ENCODE results near the gene DUSP11. TPM values are rescaled to one million over a fixed set of nuclear protein-coding genes. Genes with fewer than 3 reads are reported as not detected.
A peak's percentile ranks its signal among the peaks of the same experiment; 100 is the strongest.
"Not testable (repeated sequence)": the region's sequence is repeated elsewhere in the genome, so short reads cannot be mapped to it uniquely, and the experiment has no call there.

DUSP11 gene
- total RNA-seq, 1 donor from 2014 or later, result 38.2 TPM

DNA sequence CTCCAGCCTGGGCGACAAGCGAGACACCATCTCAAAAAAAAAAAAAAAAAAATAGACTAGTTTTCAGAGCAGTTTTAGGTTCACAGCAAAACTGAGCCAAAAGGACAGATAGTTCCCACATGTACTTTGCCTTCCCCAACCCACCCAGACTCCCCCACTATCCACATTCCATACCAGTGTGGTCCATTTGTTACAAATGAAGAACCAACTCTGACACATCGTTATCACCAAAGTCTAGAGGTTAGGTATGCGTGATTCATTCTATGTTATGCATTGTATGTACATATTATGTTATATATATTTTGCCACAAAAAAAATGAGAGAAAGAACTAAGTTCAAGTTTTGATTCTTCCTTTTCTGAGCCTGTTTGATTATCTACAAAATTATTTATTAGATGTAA is 3.5 kb downstream of the DUSP11 start:
- no peak for DNase-seq (ENCODE audit: extremely low read depth, low read depth, low spot score)

DNA sequence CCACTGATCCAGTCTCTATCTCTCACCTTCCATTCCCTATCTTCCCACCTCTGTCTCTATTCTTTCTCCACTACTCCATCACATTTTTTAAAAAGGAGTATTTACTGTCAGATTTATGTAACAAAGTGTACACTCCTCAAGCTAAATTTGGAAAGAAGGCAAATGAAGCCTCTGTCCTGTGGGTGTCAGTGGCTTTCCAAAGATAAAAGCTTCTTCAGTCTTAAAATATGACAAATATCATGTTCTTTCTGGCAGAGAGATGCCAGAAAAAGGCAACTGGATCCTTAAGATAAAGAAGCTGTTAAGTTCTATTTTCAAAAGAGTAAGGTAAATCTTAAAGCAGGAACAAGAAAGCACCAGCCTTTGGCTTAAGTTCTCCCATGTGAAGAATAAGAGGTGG is 7.1 kb downstream of the DUSP11 start:
- no peak for DNase-seq (ENCODE audit: extremely low read depth, low read depth, low spot score)

DNA sequence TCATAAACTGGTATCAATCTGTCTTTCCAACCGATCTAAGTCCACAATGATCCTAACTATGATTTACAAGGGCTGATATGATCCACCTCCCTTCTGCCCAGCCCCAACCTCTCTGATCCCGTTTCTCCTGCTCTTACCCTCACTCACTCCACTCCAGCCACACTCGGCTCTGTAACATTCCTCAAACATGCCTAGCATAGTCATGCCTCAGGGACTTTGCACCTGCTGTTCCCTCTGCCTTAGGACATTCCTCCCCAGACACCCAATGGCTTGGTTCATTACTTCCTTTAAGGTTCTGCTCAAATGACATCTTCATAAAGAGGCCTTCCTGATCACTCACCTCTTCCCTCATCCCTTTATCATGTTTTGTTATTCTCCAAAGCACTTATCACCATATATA is 9.2 kb downstream of the DUSP11 start:
- DNase-seq (ENCODE audit: extremely low read depth, low read depth, low spot score), result no peak

DNA sequence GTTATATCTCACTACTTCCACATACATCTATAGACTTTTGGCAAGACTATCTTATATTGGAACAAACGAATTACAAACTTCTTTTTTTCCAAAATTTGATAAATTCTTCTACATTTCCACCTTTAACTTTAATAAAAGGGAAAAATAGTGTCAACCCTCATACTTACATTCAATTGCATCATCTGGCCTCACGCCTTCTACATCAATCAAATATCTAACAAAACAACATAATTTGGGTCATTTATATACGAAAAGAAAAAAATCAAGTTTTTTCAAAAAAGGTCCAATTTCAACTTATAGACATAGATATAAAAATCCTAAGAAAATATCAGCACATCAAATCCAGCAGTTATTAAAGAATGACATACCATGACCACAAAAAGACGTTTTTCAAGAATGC is 12.9 kb downstream of the DUSP11 start:
- no peak for DNase-seq (ENCODE audit: extremely low read depth, low read depth, low spot score)

DNA sequence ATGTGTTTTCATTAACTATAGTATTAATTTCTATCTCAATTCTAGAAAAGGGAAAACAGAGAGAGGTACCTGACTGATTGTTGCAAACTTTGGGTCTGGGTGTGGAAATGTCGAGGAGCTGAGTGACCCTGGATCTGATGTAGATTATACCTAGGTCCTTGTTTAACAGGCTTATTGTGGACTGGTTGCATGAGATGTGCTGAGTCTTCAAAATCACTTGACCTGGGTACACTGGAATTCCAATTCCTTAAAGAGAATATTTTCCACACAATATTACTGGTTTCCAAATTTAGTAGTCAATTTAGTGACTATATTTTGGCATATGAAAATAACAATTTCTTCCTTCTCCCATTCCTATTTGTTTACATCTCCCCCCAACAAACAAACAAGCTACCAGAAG is 13.6 kb downstream of the DUSP11 start:
- no peak for DNase-seq (ENCODE audit: extremely low read depth, low read depth, low spot score)

DNA sequence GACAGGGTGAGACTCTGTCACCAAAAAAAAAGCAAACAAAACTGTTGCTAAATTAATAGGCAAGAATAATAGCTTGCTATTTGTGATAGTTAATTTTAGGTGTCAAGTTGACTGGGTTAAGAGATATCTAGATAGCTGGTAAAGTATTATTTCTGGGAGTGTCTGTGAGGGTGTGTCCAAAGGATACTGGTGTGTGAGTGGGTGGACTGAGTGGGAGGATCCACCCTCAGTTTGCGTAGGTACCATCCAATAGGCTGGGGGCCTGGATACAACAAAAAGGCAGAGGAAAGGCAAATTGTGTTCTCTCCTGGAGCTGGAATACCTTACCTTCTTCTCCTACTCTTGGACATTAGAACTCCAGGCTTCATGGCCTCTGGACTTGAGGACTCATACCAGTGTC is 15.0 kb downstream of the DUSP11 start:
- DNase-seq (ENCODE audit: extremely low read depth, low read depth, low spot score), result no peak

DNA sequence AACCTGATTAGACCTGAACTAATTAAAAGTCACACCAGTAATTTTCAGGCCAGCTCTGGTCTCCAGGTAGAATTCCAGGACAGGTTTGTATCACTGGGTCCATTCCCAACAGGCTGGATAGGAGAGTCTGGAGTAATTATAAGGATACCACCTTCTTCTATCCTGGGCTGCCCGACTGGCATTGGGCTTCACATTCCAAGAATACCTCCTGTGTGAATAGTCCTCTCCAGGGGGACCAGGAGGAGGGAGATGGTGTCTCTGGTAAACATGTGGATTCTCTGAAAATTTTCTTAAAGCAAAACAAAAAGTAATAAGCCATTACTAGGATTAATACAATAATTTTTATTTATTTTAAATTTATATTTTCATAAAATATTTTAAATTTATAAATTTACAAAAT is 17.3 kb downstream of the DUSP11 start:
- DNase-seq (ENCODE audit: extremely low read depth, low read depth, low spot score), result no peak

DNA sequence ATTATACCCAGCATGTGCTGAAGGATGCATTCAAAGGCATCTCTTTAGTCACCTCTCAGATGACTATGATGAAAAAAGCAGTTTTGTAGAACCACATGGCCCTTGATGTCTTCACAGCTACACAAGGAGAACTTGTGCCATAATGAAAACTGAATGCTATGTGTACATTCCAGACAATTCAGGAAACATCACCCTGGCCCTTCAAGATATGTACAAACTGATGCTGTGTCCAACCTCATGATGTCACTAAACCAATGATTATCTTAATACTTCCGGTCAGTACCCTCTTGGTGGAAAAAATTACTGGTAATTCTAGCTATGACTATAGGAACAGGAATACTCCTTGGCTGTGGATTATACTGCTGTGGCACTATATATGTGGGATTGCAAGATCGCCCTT is 20.0 kb downstream of the DUSP11 start:
- DNase-seq (ENCODE audit: extremely low read depth, low read depth, low spot score), result no peak

DNA sequence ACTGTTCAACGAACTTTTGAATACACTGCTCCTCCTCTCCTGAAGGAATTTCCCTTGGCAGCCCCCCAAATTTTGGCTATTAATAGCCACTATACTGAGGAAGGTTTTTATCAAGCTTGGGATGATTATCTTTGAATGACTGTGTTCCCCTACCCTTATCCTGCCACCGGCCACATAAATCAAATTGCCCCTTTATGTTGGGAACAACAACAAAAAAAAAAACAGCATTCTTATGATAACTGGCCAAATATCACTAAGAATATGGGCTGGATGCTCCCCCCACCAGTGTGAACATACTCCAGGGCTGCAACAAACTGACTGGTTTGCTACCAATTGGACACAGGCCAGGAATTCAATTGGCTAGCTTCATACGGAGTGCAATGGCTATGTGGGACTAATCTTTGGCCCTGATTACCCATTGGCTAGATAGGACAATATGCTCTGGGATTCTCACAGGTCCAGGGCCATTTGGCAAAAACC is 20.6 kb downstream of the DUSP11 start:
- peak; percentile 73 for DNase-seq (ENCODE audit: extremely low read depth, low read depth, low spot score)

DNA sequence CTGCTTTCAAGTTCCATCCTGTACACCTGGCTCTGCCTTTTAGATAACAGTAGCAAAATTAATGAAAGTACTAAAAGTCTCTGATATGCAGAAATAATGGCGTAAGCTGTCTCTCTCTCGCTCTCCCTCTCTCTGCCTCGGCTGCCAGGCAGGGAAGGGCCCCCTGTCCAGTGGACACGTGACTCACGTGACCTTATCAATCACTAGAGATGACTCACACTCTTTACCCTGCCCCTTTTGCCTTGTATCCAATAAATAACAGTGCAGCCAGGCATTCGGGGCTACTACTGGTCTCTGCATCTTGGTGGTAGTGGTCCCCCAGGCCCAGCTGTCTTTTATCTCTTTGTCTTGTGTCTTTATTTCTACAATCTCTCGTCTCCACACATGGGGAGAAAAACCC is 25.6 kb downstream of the DUSP11 start:
- DNase-seq (ENCODE audit: extremely low read depth, low read depth, low spot score), result not testable (repeated sequence)

DNA sequence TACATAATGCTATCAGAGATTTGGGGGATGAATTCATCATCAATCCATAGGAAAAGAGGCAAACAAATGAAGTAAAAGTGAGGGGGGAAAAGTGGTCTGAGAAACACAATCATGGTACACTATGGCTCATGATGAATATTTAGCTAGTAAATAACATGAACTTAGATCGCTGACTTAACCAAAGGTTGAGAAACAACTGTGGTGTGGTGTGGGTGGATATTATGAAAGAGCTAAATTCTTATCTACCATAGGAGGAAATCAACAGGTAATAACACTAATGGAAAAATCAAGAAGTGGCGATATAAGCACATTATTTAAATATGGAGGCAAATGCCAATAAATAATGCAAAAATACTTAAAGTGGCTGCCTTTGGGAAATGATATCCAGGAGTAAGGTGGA is 30.6 kb downstream of the DUSP11 start:
- no peak for DNase-seq (ENCODE audit: extremely low read depth, low read depth, low spot score)

DNA sequence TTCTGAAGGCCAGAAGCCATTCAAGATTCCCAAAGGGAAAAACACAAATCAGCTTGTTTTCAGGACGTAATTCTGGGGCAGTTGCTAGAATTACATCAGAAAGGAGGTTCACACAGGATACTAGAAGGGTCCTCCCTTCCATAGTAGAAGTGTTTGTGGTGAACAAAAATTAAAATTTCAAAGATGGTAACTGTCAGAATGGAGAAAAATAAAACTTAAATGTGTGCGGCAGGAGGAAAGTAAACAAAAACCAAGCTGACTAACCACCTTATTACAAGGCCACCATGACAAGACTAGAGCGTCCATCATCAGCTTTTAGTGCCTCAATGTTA is 33.1 kb downstream of the DUSP11 start:
- DNase-seq (ENCODE audit: extremely low read depth, low read depth, low spot score), result no peak

DNA sequence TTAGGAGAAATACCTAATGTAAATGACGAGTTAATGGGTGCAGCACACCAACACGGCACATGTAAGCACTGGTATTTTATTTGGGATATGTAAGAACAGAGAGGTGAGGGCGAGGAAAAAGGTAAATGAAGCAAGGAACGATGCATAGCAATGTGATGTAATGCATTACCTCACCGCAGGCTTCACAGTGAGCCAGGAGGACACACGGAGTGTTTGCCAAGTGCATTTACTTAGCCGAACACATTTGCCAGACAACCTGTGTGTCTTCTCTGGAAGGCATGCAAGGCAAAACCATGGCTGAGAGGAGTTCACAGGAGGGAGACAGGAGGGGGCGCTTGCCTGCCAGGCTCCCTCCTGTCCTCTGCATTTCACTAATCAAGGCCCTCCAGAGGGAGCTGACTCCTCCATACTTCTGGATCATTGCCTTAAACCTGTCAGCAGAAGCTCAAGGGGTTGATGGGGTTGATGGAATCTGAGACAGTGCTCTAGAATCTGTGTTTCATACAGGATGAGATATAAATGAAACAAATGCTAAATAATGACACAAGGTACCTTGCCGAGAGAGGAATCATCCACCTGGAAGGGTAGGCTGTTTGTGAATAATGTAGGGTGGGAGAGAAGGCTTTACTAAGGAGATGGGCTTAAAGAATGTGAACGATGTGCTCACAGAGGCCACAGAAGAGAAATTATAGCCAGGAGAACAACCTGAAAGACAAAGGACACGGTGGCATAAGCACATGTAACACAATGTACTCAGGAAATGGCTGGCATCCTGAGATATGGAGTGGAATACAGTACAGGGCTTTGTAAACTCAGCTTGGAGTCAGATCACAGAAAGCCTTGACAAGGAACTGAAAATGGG is 33.7 kb downstream of the DUSP11 start:
- DNase-seq (ENCODE audit: extremely low read depth, low read depth, low spot score), result peak; percentile 87

DNA sequence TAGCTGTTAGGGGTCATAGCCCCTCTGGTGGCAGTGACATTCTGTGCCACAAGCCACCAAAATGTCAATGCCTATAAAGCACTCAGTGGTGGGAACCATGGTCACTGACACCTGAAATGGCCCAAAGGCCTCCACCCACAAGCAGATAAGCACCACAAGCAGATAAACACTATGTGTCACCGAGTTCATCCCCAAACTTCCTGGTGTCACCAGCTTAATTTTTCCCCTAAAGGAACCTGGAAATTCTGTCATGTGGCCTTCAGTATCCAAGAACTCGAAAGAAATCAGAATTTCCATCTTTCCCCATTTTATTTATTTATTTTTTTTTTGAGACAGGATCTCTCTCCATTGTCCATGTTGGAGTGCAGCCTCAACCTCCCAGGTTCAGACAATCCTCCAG is 39.1 kb downstream of the DUSP11 start:
- DNase-seq (ENCODE audit: extremely low read depth, low read depth, low spot score), result no peak

DNA sequence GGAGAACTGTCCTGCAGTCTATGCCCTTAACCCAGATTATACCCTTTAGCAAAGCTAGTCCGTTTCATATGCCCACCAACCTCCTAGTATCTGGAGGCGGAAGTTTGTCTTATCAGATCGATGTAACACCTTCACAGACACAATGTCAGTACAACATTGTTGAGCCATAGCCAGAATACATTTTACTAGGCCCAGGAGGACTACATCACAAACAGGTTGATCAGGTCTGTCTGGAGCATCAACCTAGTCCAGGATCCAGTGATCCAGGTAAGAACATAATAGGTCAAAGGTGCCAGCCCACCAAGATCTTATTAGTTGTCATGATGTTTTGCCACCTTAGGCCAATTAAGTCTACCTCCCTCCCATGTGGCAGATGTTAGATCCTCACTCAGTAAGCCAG is 40.8 kb downstream of the DUSP11 start:
- no peak for DNase-seq (ENCODE audit: extremely low read depth, low read depth, low spot score)

DNA sequence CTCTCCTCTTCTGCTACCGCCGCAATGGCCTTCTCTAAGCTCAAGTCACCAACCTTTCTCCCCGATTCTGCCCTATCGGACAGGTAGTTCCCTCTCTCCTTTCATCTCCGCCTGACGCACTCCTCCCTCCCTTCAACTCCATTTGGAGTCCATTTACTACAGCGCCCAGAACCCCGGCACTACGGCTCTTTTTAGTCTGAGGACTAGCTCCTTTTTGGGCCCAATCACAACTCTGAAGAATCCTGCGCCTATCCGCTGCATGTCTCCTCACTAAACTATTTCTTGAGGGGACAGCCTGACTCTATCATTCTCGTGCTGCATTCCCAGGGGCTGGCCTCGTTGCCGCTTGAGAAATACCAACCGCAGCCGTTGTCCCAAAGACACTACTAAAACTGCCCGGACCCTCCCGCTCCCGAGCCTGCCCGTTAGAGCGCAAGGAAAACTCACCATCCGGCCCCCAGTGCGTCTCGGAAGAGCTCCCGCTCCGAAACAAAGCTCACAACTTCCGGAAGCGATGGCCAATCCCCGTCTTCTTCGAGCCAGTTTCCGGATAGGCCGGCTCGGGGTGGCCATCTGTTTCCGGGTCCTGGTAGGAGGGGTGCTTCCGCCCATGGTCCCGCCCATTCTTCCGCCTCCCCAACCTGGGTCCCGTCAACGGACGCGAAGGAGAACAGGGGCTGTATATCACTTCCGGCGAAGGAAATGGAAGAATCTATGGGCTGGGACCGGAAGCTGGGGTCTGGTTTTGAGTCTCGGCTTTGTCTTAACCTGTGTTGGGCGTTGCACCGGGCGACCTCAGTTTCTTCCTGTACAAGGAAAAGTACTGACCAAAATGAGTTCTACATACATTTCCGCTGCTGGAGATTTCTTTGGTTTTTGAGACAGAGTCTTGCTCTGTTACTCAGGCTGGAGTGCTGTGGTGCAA is 42.8 kb downstream of the DUSP11 start, which contains the start of gene TPRKB:
Gene TPRKB (minus strand): TSS at position 491 of the 925 bp plus-strand sequence. CDS start 2,776 bp downstream, outside the sequence.
- peak; percentile 81 for DNase-seq (ENCODE audit: extremely low read depth, low read depth, low spot score)

DNA sequence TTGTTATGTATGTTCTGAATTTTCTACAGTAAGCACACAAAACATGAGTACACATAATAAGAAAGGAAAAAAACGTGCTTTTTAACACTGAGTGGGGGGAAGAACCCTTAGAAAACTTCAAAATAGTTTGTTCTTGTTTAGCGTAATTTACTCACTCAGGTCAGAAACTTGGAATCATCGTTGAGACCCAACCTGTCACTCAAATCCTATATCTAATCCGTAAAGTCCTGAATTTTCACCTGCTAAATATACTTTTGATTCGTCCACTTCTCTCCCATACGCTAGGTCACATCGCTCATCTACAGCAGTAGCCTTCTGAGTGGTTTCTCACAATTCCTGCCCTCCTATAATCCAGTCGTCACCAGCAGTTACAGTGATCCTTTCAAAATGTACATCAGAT is 43.5 kb downstream of the DUSP11 start:
- DNase-seq (ENCODE audit: extremely low read depth, low read depth, low spot score), result no peak

DNA sequence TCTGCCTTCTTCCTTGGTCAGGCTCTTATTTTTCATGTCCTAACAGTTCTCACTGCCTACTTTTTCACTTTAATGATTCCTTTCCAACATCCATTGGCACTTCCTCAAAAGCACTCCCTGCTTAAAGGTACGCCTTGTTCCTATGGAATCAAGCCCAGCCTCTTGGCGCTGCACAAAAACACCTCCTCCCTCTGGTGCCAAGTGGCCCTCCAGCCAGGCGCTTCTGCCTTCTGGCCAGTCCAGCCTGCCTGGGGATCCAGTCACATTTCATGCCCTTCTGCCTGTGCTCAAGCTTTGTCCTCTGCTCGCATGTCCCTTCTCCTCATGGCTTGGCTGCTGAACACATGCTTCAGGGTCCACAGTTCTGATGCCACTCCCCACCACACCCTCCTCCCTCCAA is 49.1 kb downstream of the DUSP11 start:
- DNase-seq (ENCODE audit: extremely low read depth, low read depth, low spot score), result no peak

DNA sequence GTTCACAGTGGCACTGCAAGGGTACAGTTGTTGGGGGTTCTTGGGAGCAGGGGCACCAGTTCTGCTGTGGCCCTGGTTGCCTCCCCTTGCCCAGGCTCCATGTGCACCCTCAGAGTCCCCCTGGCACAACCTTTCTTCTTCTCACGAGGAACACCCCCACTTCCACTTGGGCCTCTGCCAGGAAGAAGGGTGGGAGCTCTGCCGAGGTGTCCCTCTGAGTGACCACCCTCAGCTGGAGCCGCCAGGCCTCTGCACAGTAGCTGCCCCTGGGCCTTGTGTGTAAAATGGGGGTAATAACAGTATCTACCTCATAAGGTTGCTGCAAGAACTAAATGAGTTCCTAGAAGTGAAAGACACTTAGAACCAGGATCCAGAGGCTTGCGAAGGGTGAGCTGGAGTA is 51.2 kb downstream of the DUSP11 start:
- DNase-seq (ENCODE audit: extremely low read depth, low read depth, low spot score), result no peak

DNA sequence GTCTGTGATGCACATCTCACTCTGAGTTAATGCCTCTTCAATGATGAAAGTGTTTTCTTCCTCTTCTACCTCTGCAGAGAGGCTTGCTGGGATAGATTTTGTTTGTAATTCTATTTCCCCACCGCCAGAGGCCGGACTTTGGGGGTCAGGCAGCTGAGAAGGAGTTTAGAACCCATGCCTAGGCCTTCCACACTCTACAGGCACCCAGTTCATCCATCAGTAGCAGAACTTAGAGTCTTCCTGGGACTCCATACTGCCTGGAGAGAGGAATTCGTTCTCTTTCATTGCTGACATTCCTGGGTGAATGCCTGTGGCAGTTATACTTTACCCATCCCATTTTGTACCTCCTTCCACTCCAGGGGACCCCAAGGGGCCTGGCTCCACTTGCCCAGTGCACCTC is 51.9 kb downstream of the DUSP11 start:
- DNase-seq (ENCODE audit: extremely low read depth, low read depth, low spot score), result no peak

DNA sequence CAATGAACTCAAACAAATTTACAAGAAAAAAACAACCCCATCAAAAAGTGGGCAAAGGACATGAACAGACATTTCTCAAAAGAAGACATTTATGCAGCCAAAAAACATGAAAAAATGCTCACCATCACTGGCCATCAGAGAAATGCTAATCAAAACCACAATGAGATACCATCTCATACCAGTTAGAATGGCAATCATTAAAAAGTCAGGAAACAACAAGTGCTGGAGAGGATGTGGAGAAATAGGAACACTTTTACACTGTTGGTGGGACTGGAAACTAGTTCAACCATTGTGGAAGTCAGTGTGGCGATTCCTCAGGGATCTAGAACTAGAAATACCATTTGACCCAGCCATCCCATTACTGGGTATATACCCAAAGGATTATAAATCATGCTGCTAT is 53.2 kb downstream of the DUSP11 start:
- DNase-seq (ENCODE audit: extremely low read depth, low read depth, low spot score), result not testable (repeated sequence)
